CD4-positive, alpha-beta T cell treated with Interleukin-1 beta for 1 hour (primary cell): ENCODE measurements around the gene CTSK.

Source experiments
- DNase-seq, 2 donors: peaks; one replicate each; pipeline ENCODE4 v3.0.0-alpha.2; 2020 to 2022

Gene CTSK

DNA sequence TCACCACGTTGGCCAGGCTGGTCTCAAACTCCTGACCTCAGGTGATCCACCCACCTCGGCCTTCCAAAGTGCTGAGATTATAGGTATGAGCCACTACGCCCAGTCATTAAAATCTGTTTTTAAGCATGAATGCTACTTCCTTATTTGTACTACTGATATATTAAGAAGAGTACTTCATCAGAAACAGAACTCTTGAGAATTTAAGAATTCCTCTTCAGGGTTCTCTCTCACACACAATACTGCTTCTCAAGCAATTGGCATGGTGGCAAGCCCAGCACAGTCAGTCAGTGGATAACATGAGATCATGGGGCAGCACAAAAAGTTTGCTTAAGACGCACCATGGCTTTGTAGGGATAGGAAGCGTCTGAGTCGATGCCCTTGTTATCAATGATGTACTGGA, 56.6 kb downstream of the CTSK start:
- DNase-seq = no peak

DNA sequence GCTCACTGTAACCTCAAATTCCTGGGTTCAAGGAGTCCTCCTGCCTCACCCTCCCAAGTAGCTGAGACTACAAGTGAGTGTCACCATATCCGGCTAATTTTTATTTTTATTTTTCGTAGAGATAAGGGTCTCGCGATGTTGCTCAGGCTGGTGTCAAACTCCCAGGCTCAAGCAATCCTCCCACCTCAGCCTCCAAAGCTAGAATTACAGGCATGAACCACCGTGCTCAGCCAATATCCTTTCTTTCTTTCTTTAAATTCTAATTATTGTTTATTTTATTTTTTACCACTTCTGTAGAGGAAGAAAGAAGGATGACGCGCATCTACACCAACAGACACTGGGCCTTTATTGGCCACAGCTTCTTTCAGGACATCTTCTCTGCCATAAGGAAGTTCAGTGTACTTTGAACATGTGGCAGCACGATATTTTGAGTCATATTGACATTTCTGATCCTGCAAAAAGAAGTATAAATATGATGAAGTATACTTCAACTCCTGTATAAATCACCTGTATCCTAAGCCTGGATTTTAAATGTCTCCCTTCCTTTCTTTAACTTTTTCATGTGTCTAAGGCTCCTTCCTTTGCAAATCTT, 58.2 kb downstream of the CTSK start:
- DNase-seq = no peak

DNA sequence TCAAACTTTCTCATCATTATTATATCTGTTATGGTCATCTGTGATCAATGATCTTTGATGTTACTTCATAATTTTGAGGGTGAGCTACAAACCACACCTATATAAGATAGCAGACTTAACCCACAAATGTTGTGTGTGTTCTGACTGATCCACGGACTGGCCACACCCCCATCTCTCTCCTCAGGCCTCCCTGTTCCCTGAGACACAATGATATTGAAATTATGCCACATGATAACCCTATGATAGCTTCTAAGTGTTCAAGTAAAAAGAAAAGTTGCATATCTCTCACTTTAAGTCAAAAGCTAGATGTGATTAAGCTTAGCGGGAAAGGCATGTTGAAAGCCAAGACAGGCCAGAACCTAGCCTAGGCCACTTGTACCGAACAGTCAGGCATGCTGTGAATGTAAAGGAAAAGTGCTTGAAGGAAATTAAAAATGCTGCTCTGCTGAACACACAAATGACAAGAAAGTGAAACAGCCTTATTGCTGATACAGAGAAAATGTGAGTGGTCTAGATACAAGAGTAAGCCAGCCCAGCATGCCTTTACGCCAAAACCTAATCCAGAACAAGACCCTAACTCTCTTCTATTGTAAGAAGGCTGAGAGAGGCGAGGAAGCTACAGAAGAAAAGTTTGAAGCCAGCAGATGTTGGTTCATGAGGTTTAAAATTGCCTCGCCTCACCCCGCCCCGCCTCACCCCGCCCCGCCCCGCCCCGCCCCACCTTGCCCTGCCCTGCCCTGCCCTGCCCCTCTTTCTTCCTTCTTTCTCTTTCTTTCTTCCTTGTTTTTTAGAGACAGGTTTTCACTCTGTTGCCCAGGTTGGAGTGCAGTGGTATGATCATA, 59.0 kb downstream of the CTSK start:
- DNase-seq = no peak
